ENCODE data around the gene MRPS33.
A peak's percentile ranks its signal among the peaks of the same experiment; 100 is the strongest.
"Not testable (repeated sequence)": the region's sequence is repeated elsewhere in the genome, so short reads cannot be mapped to it uniquely, and the experiment has no call there.

Gene MRPS33

GRCh38 chr7:141012044-141012685 lies 2.6 kb downstream of the MRPS33 start:
- peak; percentile 30 for DNase-seq

- DNase-seq, result no peak
These were observed 3.3 kb downstream of the MRPS33 start for GRCh38 chr7:141011443-141011842.

GRCh38 chr7:141003172-141004065 lies 11.3 kb downstream of the MRPS33 start:
- DNase-seq, result no peak

- DNase-seq, result no peak
These were observed 13.2 kb downstream of the MRPS33 start for GRCh38 chr7:141001546-141001945.

GRCh38 chr7:141001122-141001521 lies 13.6 kb downstream of the MRPS33 start:
- DNase-seq, result no peak

- no peak for DNase-seq
These were observed 16.0 kb downstream of the MRPS33 start for GRCh38 chr7:140998715-140999114.

- DNase-seq, result no peak
These were observed 22.3 kb downstream of the MRPS33 start for GRCh38 chr7:140992422-140992821.

- DNase-seq, result no peak
These were observed 24.4 kb downstream of the MRPS33 start for GRCh38 chr7:140990193-140990962.

GRCh38 chr7:140989068-140989467 lies 25.7 kb downstream of the MRPS33 start:
- DNase-seq, result no peak

GRCh38 chr7:140983802-140984201 lies 30.9 kb downstream of the MRPS33 start:
- no peak for DNase-seq

- DNase-seq, result no peak
These were observed 32.2 kb downstream of the MRPS33 start for GRCh38 chr7:140982508-140982907.

- no peak for DNase-seq
These were observed 32.8 kb downstream of the MRPS33 start for GRCh38 chr7:140981951-140982350.

GRCh38 chr7:140977741-140978140 lies 37.0 kb downstream of the MRPS33 start:
- no peak for DNase-seq

GRCh38 chr7:140972876-140973829 lies 41.6 kb downstream of the MRPS33 start:
- DNase-seq, result no peak

- no peak for DNase-seq
These were observed 42.4 kb downstream of the MRPS33 start for GRCh38 chr7:140972344-140972743.

GRCh38 chr7:140967438-140967837 lies 47.3 kb downstream of the MRPS33 start:
- DNase-seq, result no peak

GRCh38 chr7:140966561-140967233 lies 48.1 kb downstream of the MRPS33 start:
- DNase-seq, result no peak

- DNase-seq, result no peak
These were observed 53.6 kb downstream of the MRPS33 start for GRCh38 chr7:140961117-140961516.

- DNase-seq, result not testable (repeated sequence)
These were observed 57.8 kb downstream of the MRPS33 start for GRCh38 chr7:140956997-140957396.

All from GDM1 (cell line).